Measurements from ENCODE around the gene PDCD1. TPM values are rescaled to one million over a fixed set of nuclear protein-coding genes. Genes with fewer than 3 reads are reported as not detected.

PDCD1 gene
- total and polyA plus RNA-seq, 2 donors (not counting 1 experiment from before 2014, with no cell fraction given), result 0.28 to 1.3 TPM

DNA sequence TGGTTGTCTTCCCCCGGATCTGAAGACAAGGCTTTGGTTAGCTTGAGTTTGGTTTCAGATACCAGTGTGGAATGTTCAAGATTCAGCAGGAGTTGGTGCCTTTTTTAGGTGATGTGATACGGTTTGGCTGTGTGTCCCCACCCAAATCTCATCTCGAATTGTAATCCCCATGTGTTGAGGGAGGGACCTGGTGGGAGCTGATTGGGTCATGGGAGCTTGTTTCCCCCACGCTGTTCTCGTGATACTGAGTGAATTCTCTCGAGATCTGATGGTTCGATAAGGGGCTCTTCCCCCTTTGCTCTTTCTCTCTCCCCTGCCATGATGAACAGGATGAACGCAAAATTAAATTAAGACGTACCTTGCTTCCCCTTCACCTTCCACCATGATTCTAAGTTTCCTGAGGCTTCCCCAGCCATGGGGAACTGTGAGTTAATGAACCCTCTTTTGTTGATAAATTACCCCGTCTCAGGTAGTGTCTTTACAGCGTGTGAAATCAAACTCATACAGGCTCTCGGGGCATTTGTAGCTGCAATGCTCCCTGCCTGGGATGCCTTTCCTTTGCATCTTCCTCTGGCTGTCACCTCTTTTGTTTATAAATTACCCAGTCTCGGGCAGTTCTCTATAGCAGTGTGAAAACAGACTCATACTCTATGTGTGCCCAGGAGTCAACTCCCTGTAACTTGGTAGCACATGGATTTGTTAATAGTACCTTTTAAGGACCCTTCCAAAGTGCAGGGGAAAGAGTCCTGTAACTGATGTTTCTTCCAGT lies 21.3 kb downstream of the PDCD1 start:
- H3K4me2 ChIP-seq (replicated peaks; ENCODE audit: low read depth, low read length, poor library complexity, severe bottlenecking), result no peak overlapping the region
- ChIA-PET POLR2A (no interaction called here), CTCF (interaction anchor here (0.9 to 1.4 kb wide), 3 partner anchors 8 to 97 kb away, joined by 3 to 4 read pairs (median 3); no protein-coding TSS in a partner anchor)
- H2AFZ ChIP-seq (ENCODE audit: insufficient read depth, low read depth, low read length, poor library complexity, severe bottlenecking), result no peak overlapping the region
- H3K27ac ChIP-seq (ENCODE audit: low read length in 2 of 2), result no peak overlapping the region
- intact Hi-C loops (cut with micrococcal nuclease), result no loop called here
- no peak overlapping the region for H3K9ac ChIP-seq (ENCODE audit: low read length)
- no peaks in the 10 kb centered on the region for H3K36me3 ChIP-seq (replicated peaks in 1 of 2; ENCODE audit: control extremely low read depth in 1 of 2, control insufficient read depth in 1 of 2, extremely low read depth in 1 of 2, insufficient read depth in 2 of 2, low read length in 1 of 2)
- no peak for TF ChIP-seq EZH2 (IDR thresholded peaks at IDR 0.05; ENCODE audit: borderline replicate concordance, insufficient read depth, low read depth, low read length, poor library complexity, severe bottlenecking)
- TF ChIP-seq, protein P1, sequence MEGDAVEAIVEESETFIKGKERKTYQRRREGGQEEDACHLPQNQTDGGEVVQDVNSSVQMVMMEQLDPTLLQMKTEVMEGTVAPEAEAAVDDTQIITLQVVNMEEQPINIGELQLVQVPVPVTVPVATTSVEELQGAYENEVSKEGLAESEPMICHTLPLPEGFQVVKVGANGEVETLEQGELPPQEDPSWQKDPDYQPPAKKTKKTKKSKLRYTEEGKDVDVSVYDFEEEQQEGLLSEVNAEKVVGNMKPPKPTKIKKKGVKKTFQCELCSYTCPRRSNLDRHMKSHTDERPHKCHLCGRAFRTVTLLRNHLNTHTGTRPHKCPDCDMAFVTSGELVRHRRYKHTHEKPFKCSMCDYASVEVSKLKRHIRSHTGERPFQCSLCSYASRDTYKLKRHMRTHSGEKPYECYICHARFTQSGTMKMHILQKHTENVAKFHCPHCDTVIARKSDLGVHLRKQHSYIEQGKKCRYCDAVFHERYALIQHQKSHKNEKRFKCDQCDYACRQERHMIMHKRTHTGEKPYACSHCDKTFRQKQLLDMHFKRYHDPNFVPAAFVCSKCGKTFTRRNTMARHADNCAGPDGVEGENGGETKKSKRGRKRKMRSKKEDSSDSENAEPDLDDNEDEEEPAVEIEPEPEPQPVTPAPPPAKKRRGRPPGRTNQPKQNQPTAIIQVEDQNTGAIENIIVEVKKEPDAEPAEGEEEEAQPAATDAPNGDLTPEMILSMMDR (IDR thresholded peaks at IDR 0.05), result no peak
- peaks cover 3% of the 10 kb centered on the region for H3K9me3 Mint-ChIP-seq (ENCODE audit: insufficient read depth)
- H3K9me3 ChIP-seq (ENCODE audit: control extremely low read depth in 1 of 3, control insufficient read depth in 2 of 3, insufficient read depth in 1 of 3, low read length in 2 of 3), result peaks cover 0 to 6% (median 0%) of the 10 kb centered on the region in 3 donors
- peaks cover 2% of the 10 kb centered on the region for H3K4me1 Mint-ChIP-seq
- no peak overlapping the region for H3K4me3 ChIP-seq (ENCODE audit: control extremely low read depth in 1 of 5, extremely low read depth in 1 of 5, insufficient read depth in 1 of 5, low read depth in 2 of 5, low read length in 4 of 5)
- peaks cover 0 to 2% (median 0%) of the 10 kb centered on the region in 4 experiments for H3K27me3 ChIP-seq (replicated peaks in 1 of 4; ENCODE audit: control extremely low read depth in 1 of 4, control insufficient read depth in 3 of 4, insufficient read depth in 4 of 4, low read length in 3 of 4)
- ATAC-seq (ENCODE audit: low read depth), result no peak
- H3K4me1 ChIP-seq (ENCODE audit: control insufficient read depth in 2 of 2, insufficient read depth in 2 of 2, low read length in 2 of 2), result no peaks in the 10 kb centered on the region
- H3K79me2 ChIP-seq (ENCODE audit: control insufficient read depth, insufficient read depth, low read length), result no peaks in the 10 kb centered on the region
- H3K4me3 Mint-ChIP-seq, result no peak overlapping the region
- WGBS (ENCODE audit: insufficient coverage), result 87% methylated on average over 8 of the region's 13 CpGs
- H3K27ac Mint-ChIP-seq, result no peak overlapping the region
- no peak for DNase-seq
- H4K20me1 ChIP-seq (ENCODE audit: control insufficient read depth, insufficient read depth, low read length, poor library complexity, severe bottlenecking), result no peaks in the 10 kb centered on the region
- no peaks in the 10 kb centered on the region for H3K27me3 Mint-ChIP-seq

DNA sequence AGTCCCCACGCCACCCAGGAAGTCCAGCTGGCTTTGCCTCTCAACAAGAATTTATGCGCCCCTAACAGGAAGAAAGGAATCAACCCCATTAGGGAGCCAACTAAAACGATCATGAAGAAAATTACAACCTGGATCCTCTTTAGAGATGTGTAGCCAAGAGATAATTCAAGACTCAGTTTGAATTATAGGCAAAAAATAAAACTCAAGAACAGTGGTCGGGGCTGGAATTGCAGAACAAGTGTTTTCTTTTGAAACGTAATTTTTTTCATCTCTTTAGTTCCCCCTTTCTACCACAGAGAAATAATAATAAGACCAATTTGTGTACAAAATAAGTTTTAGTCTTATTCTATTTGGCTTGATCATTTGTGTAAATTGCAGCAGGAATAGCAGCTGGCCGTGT lies 22.4 kb downstream of the PDCD1 start:
- Histone ChIP-seq H4K20me1 (ENCODE audit: control insufficient read depth, insufficient read depth, low read length, poor library complexity, severe bottlenecking) (no peaks in the 10 kb centered on the region), H3K79me2 (ENCODE audit: control insufficient read depth, insufficient read depth, low read length) (no peaks in the 10 kb centered on the region), H3K4me2 (replicated peaks; ENCODE audit: low read depth, low read length, poor library complexity, severe bottlenecking) (no peak overlapping the region), H3K36me3 (replicated peaks in 1 of 2; ENCODE audit: control extremely low read depth in 1 of 2, control insufficient read depth in 1 of 2, extremely low read depth in 1 of 2, insufficient read depth in 2 of 2, low read length in 1 of 2) (no peaks in the 10 kb centered on the region), H3K4me3 (ENCODE audit: control extremely low read depth in 1 of 5, extremely low read depth in 1 of 5, insufficient read depth in 1 of 5, low read depth in 2 of 5, low read length in 4 of 5) (no peak overlapping the region), H2AFZ (ENCODE audit: insufficient read depth, low read depth, low read length, poor library complexity, severe bottlenecking) (no peak overlapping the region), H3K9ac (ENCODE audit: low read length) (no peak overlapping the region), H3K4me1 (ENCODE audit: control insufficient read depth in 2 of 2, insufficient read depth in 2 of 2, low read length in 2 of 2) (no peaks in the 10 kb centered on the region), H3K27me3 (replicated peaks in 1 of 4; ENCODE audit: control extremely low read depth in 1 of 4, control insufficient read depth in 3 of 4, insufficient read depth in 4 of 4, low read length in 3 of 4) (peaks cover 0 to 5% (median 1%) of the 10 kb centered on the region in 4 experiments), H3K9me3 (ENCODE audit: control extremely low read depth in 1 of 3, control insufficient read depth in 2 of 3, insufficient read depth in 1 of 3, low read length in 2 of 3) (peaks cover 0 to 6% (median 0%) of the 10 kb centered on the region in 3 donors), H3K27ac (ENCODE audit: low read length in 2 of 2) (no peak overlapping the region)
- no peak for TF ChIP-seq EZH2 (IDR thresholded peaks at IDR 0.05; ENCODE audit: borderline replicate concordance, insufficient read depth, low read depth, low read length, poor library complexity, severe bottlenecking)
- TF ChIP-seq, protein P1 (IDR thresholded peaks at IDR 0.05), result no peak
- intact Hi-C loops (cut with micrococcal nuclease), result no loop called here
- DNase-seq, result no peak
- ATAC-seq (ENCODE audit: low read depth), result no peak
- Mint-ChIP-seq H3K27ac (no peak overlapping the region), H3K9me3 (ENCODE audit: insufficient read depth) (peaks cover 3% of the 10 kb centered on the region), H3K27me3 (peaks cover 5% of the 10 kb centered on the region), H3K4me3 (no peak overlapping the region), H3K4me1 (peaks cover 2% of the 10 kb centered on the region)
- WGBS (ENCODE audit: insufficient coverage), result 83% methylated on average over 2 of the region's 6 CpGs
- POLR2A ChIA-PET, result no interaction called here
- CTCF ChIA-PET, result interaction anchor here (0.9 to 1.4 kb wide), 2 partner anchors 9 to 42 kb away, joined by 3 to 4 read pairs; no protein-coding TSS in a partner anchor
